ENCODE measurements around the gene MICB. TPM values are rescaled to one million over a fixed set of nuclear protein-coding genes. Genes with fewer than 3 reads are reported as not detected.

Gene MICB
- total RNA-seq, 3 donors from 2014 or later: 2.9 to 4.6 (median 4.0) TPM

- no peak for DNase-seq (ENCODE audit: low spot score in 2 of 2)
- H3K4me3 ChIP-seq: no peak overlapping the region
- no peaks in the 10 kb centered on the region for H3K27me3 ChIP-seq
- H3K36me3 ChIP-seq: no peaks in the 10 kb centered on the region
- TF ChIP-seq CTCF (IDR thresholded peaks at IDR 0.05) (no peak), POLR2A (IDR thresholded peaks at IDR 0.05) (no peak), POLR2AphosphoS5 (IDR thresholded peaks at IDR 0.05) (no peak)
- H3K27ac ChIP-seq: no peak overlapping the region
- no peaks in the 10 kb centered on the region for H3K9me3 ChIP-seq
- peaks cover 11 to 29% of the 10 kb centered on the region in 2 donors for H3K4me1 ChIP-seq
- intact Hi-C loops (cut with DNase I; ENCODE audit: low total_unique reads): no loop called here
Measured at GRCh38 chr6:31543639-31544038, 45.7 kb downstream of the MICB start.

GRCh38 chr6:31544676-31545075 is 46.7 kb downstream of the MICB start:
- H3K9me3 ChIP-seq: no peaks in the 10 kb centered on the region
- H3K4me3 ChIP-seq: no peak overlapping the region
- peaks cover 2 to 19% of the 10 kb centered on the region in 2 donors for H3K4me1 ChIP-seq
- no peaks in the 10 kb centered on the region for H3K36me3 ChIP-seq
- TF ChIP-seq POLR2A (IDR thresholded peaks at IDR 0.05) (no peak), POLR2AphosphoS5 (IDR thresholded peaks at IDR 0.05) (no peak), CTCF (IDR thresholded peaks at IDR 0.05) (no peak)
- intact Hi-C loops (cut with DNase I; ENCODE audit: low total_unique reads): loop anchor here (5.0 kb wide), 1 partner anchor 48 kb away; the partner anchor contains the start of gene NCR3
- no peak for DNase-seq (ENCODE audit: low spot score in 2 of 2)
- H3K27me3 ChIP-seq: no peaks in the 10 kb centered on the region
- no peak overlapping the region for H3K27ac ChIP-seq

GRCh38 chr6:31545291-31545690 is 47.3 kb downstream of the MICB start:
- Histone ChIP-seq H3K27me3 (no peaks in the 10 kb centered on the region), H3K27ac (no peak overlapping the region), H3K4me3 (no peak overlapping the region), H3K4me1 (peaks cover 0 to 13% of the 10 kb centered on the region in 2 donors), H3K36me3 (no peaks in the 10 kb centered on the region), H3K9me3 (no peaks in the 10 kb centered on the region)
- intact Hi-C loops (cut with DNase I; ENCODE audit: low total_unique reads): loop anchor here (5.0 kb wide), 1 partner anchor 47 kb away; the partner anchor contains the start of gene NCR3
- DNase-seq (ENCODE audit: low spot score in 2 of 2): no peak
- TF ChIP-seq POLR2A (IDR thresholded peaks at IDR 0.05) (no peak), CTCF (IDR thresholded peaks at IDR 0.05) (no peak), POLR2AphosphoS5 (IDR thresholded peaks at IDR 0.05) (no peak)

GRCh38 chr6:31546339-31546957 is 48.5 kb downstream of the MICB start, which contains the start of gene ATP6V1G2:
Gene ATP6V1G2 (minus strand): TSS chr6:31546608. CDS start chr6:31546559, 49 bp downstream.
- Histone ChIP-seq H3K27me3 (no peaks in the 10 kb centered on the region), H3K36me3 (no peaks in the 10 kb centered on the region), H3K27ac (peak within 1 kb of the TSS; percentile 75 to 84), H3K9me3 (no peaks in the 10 kb centered on the region), H3K4me3 (peak within 1 kb of the TSS; percentile 21 to 67 (median 50)), H3K4me1 (peaks cover 0 to 11% of the 10 kb centered on the region in 2 donors)
- TF ChIP-seq POLR2AphosphoS5 (IDR thresholded peaks at IDR 0.05) (peak; percentile 59 to 65 (median 61)), CTCF (IDR thresholded peaks at IDR 0.05) (peak; percentile 94 to 98 (median 96)), POLR2A (IDR thresholded peaks at IDR 0.05) (no peak)
- intact Hi-C loops (cut with DNase I; ENCODE audit: low total_unique reads): loop anchor here (5.0 kb wide), 1 partner anchor 46 kb away; the partner anchor contains the start of gene NCR3
- DNase-seq (ENCODE audit: low spot score in 2 of 2): peak; percentile 91 to 92

Data from breast epithelium (tissue), 4 donors.